WERI-Rb-1 (cell line): Measurements from ENCODE around the gene ANKS1A.
"Not testable (repeated sequence)": the region's sequence is repeated elsewhere in the genome, so short reads cannot be mapped to it uniquely, and the experiment has no call there.

Experiments
- DNase-seq: peaks from one replicate; pipeline ENCODE4 v3.0.0-alpha.2; 2020
- H3K27ac ChIP-seq: fragments of 250-450 bp; sonication (Bioruptor Pico); 2 replicates; pipeline ENCODE4 v1.5.1; 2020; ENCODE audit warnings: mild to moderate bottlenecking, moderate library complexity
- H3K27me3 ChIP-seq: fragments of 250-450 bp; sonication (Bioruptor Pico); 2 replicates; pipeline ENCODE4 v1.5.1; 2021; ENCODE audit warnings: mild to moderate bottlenecking, low read depth, moderate library complexity; ENCODE audit not compliant: insufficient read depth, severe bottlenecking
- H3K36me3 ChIP-seq: fragments of 250-450 bp; sonication (Bioruptor Pico); 2 replicates; pipeline ENCODE4 v1.5.1; 2020; ENCODE audit warnings: mild to moderate bottlenecking, moderate library complexity
- H3K4me3 ChIP-seq: 2 replicates; pipeline ENCODE4 v1.5.1; 2011; ENCODE audit warnings: low read depth, mild to moderate bottlenecking, control low read depth, low read length
- H3K9me3 ChIP-seq: fragments of 250-450 bp; sonication (Bioruptor Pico); 2 replicates; pipeline ENCODE4 v1.5.1; 2021; ENCODE audit warnings: mild to moderate bottlenecking, moderate library complexity; ENCODE audit not compliant: severe bottlenecking
- CTCF ChIP-seq: IDR thresholded peaks from 2 replicates; pipeline ENCODE4 v1.5.1; 2011; ENCODE audit warnings: low read depth, mild to moderate bottlenecking, control low read depth, inconsistent platforms, low read length

The ANKS1A gene

GRCh38 chr6:34888514-34888856 lies 570 bp upstream of the ANKS1A start:
- no peak for DNase-seq
- Histone ChIP-seq H3K36me3 (peaks cover 19% of the 10 kb centered on the region), H3K9me3 (no peaks in the 10 kb centered on the region), H3K27ac (peak overlapping the region; percentile 66), H3K27me3 (no peaks in the 10 kb centered on the region), H3K4me3 (peak overlapping the region; percentile 64)
- TF ChIP-seq CTCF = no peak

GRCh38 chr6:34890533-34890925 lies 1.5 kb downstream of the ANKS1A start:
- H3K9me3 ChIP-seq = no peaks in the 10 kb centered on the region
- H3K27ac ChIP-seq = no peak overlapping the region
- peaks cover 4% of the 10 kb centered on the region for H3K36me3 ChIP-seq
- TF ChIP-seq CTCF = no peak
- DNase-seq = no peak
- no peaks in the 10 kb centered on the region for H3K27me3 ChIP-seq
- no peak overlapping the region for H3K4me3 ChIP-seq

GRCh38 chr6:34891296-34891695 lies 2.2 kb downstream of the ANKS1A start:
- Histone ChIP-seq H3K9me3 (no peaks in the 10 kb centered on the region), H3K4me3 (no peak overlapping the region), H3K27me3 (no peaks in the 10 kb centered on the region), H3K36me3 (no peaks in the 10 kb centered on the region), H3K27ac (no peak overlapping the region)
- no peak for DNase-seq
- no peak for TF ChIP-seq CTCF

GRCh38 chr6:34894693-34895092 lies 5.6 kb downstream of the ANKS1A start:
- Histone ChIP-seq H3K9me3 (no peaks in the 10 kb centered on the region), H3K27me3 (no peaks in the 10 kb centered on the region), H3K4me3 (no peak overlapping the region), H3K27ac (no peak overlapping the region), H3K36me3 (no peaks in the 10 kb centered on the region)
- no peak for TF ChIP-seq CTCF
- no peak for DNase-seq

- no peak for DNase-seq
- H3K27ac ChIP-seq = no peak overlapping the region
- no peaks in the 10 kb centered on the region for H3K27me3 ChIP-seq
- no peak overlapping the region for H3K4me3 ChIP-seq
- TF ChIP-seq CTCF = no peak
- H3K9me3 ChIP-seq = no peaks in the 10 kb centered on the region
- H3K36me3 ChIP-seq = no peaks in the 10 kb centered on the region
These were observed 8.1 kb downstream of the ANKS1A start for GRCh38 chr6:34897130-34897529.

GRCh38 chr6:34897716-34898115 lies 8.7 kb downstream of the ANKS1A start:
- Histone ChIP-seq H3K36me3 (no peaks in the 10 kb centered on the region), H3K27me3 (no peaks in the 10 kb centered on the region), H3K4me3 (no peak overlapping the region), H3K27ac (no peak overlapping the region), H3K9me3 (no peaks in the 10 kb centered on the region)
- TF ChIP-seq CTCF = no peak
- no peak for DNase-seq

- not testable (repeated sequence) for H3K9me3 ChIP-seq, H3K27me3 ChIP-seq, H3K27ac ChIP-seq, H3K4me3 ChIP-seq, DNase-seq, H3K36me3 ChIP-seq
These were observed 10.7 kb downstream of the ANKS1A start for GRCh38 chr6:34899748-34900147.
